ENCODE data around the gene SNX9.
"Not testable (repeated sequence)": the region's sequence is repeated elsewhere in the genome, so short reads cannot be mapped to it uniquely, and the experiment has no call there.

Gene SNX9

DNA sequence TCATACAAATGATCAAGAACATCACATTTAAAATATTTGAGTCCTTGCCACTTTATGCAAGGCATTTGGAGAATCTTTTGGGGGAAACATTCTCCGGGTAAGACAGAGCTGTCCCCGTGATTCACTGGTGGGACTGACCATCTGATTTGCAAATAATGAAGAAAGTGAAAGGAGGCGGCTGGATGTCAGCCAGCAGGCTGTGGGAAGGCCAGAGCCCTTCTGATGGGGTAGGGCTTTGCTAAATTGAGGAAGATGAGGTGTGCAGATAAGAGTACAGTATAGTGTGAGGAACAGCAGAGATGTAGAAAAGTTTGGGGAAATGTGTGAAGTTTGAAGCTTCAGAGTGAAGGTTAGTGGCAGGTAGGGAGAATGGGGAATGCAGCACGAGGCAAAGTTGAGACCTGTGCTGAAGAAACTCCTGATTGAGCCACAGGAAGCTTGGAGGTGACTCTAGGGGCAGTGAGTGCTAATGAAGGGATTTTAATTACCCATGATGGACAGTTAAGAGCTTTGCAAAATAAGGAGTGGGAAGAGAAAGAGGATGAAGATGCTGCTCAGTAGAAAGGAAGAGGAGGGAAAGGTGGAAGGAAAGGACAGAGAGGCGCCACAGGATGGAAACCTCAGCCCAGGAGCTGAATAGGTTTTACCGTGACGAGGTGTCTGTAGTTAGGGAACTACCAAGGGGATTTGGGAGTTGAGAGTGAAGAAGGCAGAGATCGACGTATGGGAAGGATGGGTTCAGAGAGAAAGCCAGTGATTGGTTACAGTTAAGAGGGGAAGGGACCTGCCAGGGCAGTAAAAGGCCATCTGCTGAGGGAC, 68.7 kb downstream of the SNX9 start:
- no peak for DNase-seq

- DNase-seq = no peak
Observed at GRCh38 chr6:157892363-157892877, 69.4 kb downstream of the SNX9 start.

- peak in 1 of 2 experiments; percentile 54 for DNase-seq
Observed at GRCh38 chr6:157893238-157893637, 70.2 kb downstream of the SNX9 start.

DNA sequence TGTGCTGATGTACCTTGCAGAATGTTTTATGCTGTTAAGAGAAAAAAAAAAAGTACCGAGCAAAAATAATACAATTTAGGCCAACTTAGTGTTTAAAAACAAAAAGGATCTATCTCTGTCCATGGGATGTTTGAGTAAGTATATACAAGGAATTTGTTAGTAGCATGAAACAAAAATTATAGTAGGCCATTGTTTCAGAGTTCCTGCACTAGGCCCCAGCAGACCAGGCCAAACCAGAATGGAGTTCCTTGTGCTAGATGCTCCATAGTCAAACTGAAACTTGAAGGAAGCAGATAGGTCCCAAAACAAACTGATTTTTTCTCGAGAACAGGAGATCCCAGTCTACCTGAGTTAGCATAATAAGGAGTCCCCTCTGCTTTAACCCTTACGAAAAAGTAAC, 72.5 kb downstream of the SNX9 start:
- no peak for DNase-seq

- DNase-seq = no peak
Observed at GRCh38 chr6:157896932-157897331, 73.9 kb downstream of the SNX9 start.

- peak in 1 of 2 experiments; percentile 20 for DNase-seq
Observed at GRCh38 chr6:157898169-157898568, 75.1 kb downstream of the SNX9 start.

DNA sequence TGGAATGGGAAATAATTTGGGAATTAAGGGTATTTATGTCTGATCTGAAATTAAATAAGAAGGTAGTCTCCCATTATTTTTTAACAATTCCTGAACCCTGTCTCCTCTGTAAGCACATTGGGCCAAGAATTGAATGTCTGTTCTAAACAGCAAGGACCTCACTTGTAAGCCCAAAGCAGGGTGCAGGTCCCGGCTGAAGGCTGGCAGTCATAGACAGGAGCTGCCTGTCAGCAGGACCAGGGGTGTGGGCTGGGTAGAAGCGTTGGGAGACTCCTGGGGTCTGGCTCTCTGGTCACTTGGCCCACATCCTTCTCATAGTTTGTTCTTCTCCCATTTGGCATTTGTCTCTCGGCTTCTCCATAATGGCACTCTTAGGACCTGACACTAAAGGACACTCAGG, 75.6 kb downstream of the SNX9 start:
- DNase-seq = no peak

- not testable (repeated sequence) for DNase-seq
Observed at GRCh38 chr6:157900262-157900661, 77.2 kb downstream of the SNX9 start.

DNA sequence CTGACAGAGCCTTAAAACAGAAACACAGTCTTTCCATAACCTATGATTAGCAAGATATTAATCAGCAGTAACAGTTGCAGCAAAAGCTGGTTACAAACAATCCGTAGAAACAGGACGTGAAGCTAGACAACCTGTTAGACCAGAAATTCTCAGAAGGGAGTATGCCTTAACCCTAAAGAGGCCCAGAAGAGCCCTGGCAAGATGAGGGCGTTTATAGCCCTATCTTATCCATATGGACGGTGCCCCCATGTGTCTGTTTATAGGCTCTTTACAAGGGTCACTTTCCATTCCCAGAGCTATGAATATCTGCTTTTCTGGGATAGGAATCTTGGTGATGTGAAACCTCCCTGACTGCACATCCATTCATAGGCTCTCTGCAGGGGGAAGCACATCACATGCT, 77.7 kb downstream of the SNX9 start:
- not testable (repeated sequence) for DNase-seq

- DNase-seq = no peak
Observed at GRCh38 chr6:157904999-157905398, 82.0 kb downstream of the SNX9 start.

DNA sequence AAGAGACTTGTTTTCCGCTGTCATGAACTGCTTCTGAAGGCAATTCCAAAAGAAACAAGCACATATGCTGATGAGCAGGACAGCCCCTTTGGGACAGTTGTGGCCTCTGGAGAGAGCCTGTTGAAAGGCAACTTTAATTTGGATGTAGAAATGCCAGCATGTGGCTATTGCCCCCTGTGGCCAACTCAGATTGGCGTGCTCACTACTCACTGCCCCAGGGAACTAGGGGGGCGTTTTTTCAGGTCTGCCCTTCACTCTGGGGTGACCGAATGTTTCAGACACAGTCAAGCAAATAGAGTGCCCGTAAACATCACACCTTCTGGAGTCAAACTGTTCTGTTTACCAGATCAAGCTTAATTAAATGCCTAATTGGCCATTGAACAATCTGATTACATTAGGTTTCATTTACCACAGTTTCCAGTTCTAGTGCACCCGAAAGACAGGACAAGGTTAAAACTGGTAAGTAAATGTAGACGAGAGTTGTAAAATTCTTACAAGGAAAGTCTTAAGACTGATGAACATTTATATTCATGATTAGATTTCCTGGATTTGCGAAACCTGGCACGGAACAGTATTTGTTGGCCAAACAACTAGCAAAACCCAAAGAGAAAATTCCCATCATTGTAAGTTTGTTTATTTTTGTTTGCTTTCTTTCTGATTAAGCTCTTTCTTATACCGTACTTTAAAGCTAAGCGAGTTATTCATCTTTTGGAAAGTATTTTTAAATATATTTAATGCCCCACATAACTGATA, 82.7 kb downstream of the SNX9 start:
- DNase-seq = no peak

DNA sequence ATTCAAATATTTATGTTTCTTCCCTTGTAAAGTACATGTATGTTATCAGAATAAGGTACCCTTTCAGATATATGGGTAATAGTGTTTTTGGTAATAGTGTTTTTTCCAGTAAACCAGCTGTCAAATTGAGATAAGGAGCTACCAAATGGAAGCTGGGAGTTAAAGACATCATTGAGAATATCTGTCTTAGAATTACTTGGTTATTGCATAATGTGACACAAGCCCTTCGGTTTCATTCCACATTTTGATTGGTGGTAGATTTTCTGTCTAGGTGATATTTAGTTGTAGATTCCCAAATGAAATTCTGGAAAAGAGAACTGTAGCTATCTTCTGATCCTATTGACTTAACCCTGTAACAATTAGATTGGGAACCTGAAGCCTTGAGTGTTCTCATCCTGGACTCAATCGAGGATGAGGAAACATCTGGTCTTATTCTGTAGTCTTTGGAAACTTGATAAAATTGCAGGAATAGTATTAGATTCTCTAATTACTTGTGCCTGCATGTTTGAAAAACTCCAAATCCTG, 83.6 kb downstream of the SNX9 start:
- DNase-seq = no peak

- no peak for DNase-seq
Observed at GRCh38 chr6:157907651-157908050, 84.6 kb downstream of the SNX9 start.

- no peak for DNase-seq
Observed at GRCh38 chr6:157908369-157909281, 85.6 kb downstream of the SNX9 start.

- no peak for DNase-seq
Observed at GRCh38 chr6:157909282-157909664, 86.2 kb downstream of the SNX9 start.

- no peak for DNase-seq
Observed at GRCh38 chr6:157911278-157911677, 88.2 kb downstream of the SNX9 start.

- no peak for DNase-seq
Observed at GRCh38 chr6:157911786-157912185, 88.7 kb downstream of the SNX9 start.

- DNase-seq = no peak
Observed at GRCh38 chr6:157912326-157912725, 89.3 kb downstream of the SNX9 start.

DNA sequence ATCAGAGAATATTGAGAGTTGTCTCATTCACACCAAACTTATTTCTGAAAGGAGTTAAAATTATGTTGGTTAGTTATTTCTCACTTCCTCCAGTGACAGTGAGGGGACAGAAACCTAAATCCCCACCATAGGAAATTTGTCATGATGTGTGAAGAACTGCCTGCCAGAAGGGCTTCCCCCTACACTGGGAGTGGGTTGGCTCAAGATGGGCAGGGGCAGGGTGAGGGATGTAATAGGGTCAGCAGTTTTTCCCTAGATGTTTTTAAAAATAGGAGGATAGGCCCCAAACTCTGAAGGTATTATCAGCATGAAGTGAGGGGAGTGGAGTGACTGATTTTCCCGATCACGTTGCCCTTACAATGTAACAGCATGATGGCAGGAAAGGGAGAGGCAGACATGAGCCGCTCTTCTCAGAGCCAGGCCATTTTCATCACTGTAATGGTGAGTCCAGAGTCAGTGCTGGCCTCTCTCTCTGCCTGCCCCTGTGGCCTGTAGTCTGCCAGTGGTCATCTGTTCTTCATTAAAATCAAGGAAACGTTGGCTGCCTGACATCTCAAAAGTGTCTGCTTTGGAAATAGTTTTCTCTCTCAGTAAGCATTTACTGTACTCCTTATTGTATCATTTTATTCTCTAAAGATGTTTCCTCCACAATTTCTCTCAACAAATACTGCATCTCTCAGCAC, 98.8 kb downstream of the SNX9 start:
- no peak for DNase-seq

DNA sequence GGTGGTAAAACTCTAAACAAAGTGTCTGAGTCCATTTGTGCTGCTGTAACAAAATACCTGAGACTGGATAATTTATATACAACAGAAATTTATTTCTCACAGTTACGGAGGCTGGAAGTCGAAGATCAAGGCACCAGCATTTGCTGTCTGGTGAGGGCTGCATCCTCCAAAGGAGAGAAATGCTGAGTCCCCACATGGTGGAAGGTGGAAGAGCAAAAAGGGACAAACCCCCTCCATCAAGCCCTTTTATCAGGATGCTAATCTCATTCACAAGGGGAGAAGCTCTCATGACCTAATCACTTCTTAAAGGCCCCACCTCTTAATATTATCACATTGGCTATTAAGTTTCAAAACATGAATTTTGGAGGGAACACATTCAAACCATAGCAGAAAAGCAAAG, 102.7 kb downstream of the SNX9 start:
- no peak for DNase-seq

GRCh38 chr6:157927011-157927410, 104.0 kb downstream of the SNX9 start:
- DNase-seq = no peak

GRCh38 chr6:157928428-157928827, 105.4 kb downstream of the SNX9 start:
- no peak for DNase-seq
